Caki2 (cell line): Measurements from ENCODE around the gene PDIA4. TPM values are rescaled to one million over a fixed set of nuclear protein-coding genes. Genes with fewer than 3 reads are reported as not detected.
"Not testable (repeated sequence)": the region's sequence is repeated elsewhere in the genome, so short reads cannot be mapped to it uniquely, and the experiment has no call there.

Experiments
- DNase-seq: peaks from one replicate; pipeline ENCODE4 v3.0.0-alpha.2; 2015; ENCODE audit warnings: low read depth
- in situ Hi-C: cut with HindIII; loops from 2 replicates; pipeline ENCODE4 v1.10.0; 2016; ENCODE audit warnings: low sequenced_read_pairs, low pct_unique_long_range_greater_than_20kb, mixed read lengths
- total RNA-seq: library from RNA; depleted of rRNA; stranded (reverse); fragments of >200 nt; shearing (Covaris generic); gene quantifications from 2 replicates; pipeline ENCODE4 v1.2.3, GENCODE V29; 2014; ENCODE audit warnings: low replicate concordance; rRNA removed

PDIA4 gene, protein sequence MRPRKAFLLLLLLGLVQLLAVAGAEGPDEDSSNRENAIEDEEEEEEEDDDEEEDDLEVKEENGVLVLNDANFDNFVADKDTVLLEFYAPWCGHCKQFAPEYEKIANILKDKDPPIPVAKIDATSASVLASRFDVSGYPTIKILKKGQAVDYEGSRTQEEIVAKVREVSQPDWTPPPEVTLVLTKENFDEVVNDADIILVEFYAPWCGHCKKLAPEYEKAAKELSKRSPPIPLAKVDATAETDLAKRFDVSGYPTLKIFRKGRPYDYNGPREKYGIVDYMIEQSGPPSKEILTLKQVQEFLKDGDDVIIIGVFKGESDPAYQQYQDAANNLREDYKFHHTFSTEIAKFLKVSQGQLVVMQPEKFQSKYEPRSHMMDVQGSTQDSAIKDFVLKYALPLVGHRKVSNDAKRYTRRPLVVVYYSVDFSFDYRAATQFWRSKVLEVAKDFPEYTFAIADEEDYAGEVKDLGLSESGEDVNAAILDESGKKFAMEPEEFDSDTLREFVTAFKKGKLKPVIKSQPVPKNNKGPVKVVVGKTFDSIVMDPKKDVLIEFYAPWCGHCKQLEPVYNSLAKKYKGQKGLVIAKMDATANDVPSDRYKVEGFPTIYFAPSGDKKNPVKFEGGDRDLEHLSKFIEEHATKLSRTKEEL
- total RNA-seq = 273 and 284 TPM in 2 replicates

DNA sequence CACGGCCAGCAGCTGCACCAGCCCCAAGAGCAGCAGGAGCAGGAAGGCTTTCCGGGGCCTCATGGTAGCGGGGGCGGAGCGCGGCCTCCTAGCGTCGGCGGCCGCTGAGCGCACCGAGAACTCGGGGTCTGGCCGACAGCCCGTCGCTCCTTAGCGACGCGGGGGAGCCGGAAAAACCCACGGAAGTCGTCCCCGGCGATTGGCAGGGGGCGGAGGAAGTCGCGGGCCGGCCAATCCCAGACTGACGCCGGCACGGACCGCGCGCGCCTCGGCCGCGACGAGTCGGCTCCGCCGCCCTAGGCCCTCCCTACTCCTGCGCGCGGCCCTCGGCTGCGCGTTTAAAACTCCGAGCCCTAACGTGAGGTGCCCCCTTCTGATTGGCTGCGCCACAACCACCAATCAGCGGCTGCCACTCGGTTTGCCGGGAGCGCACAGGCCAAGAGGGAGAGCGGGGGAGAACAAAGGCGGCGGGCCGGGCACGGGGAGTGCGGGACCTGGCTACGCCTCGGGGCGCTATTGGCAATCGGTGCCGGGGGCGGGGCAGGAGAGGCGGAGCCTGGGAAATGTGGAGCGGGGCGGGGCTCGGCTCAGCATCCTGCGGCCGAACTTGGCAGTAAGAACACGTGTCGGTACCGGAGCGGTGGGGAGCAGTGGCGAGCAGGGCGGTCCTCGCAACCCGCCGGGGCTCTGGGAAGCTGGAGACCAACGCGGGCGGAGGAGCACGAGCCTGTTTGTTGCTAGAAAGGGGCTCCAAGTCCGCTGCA is at the start of gene PDIA4:
PDIA4 (minus strand) TSS at position 160 of the 764 bp plus-strand sequence; CDS start at position 63, 97 bp downstream.
- in situ Hi-C loops = no loop called here
- DNase-seq = peak; percentile 99

- DNase-seq = no peak
- in situ Hi-C loops = no loop called here
These were observed 49.3 kb upstream of the PDIA4 start for GRCh38 chr7:149077594-149077993.

- no peak for DNase-seq
- in situ Hi-C loops = no loop called here
These were observed 47.0 kb upstream of the PDIA4 start for GRCh38 chr7:149075286-149075685.

DNA sequence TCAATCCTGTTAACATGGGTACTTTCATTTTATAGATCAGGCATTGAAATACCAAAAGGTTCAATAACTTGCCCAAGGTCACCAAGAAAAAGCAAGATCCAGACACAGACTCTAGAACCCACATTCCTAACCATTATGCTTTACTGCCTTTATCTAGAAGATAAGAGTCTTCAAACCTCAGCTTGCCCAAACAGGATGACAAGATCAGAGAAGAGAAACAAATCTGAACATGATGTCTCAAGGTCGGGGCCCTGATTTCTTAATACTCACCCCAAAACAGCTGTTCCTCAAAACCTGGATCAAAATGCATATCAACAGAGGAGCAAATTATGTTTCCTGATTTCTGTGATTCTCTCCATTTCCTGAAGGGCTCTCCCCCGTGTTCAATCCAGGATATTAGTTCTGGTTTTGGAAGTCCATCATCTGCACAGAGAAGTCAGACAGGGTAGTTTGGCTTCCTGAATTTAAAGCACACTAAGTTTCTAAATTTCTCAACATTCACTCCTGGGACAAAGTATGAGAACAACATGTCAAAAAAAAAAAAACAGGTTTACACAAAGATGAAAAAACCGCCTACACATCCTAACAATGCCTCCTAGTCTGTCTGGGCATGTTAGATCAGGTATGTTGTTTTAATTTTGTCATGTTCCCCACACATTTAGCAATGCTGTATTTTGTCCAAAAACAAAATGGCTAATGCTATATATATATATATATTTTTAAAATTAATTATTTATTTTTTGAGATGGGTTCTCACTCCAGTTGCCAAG is 46.0 kb upstream of the PDIA4 start:
- no peak for DNase-seq
- in situ Hi-C loops = no loop called here

DNA sequence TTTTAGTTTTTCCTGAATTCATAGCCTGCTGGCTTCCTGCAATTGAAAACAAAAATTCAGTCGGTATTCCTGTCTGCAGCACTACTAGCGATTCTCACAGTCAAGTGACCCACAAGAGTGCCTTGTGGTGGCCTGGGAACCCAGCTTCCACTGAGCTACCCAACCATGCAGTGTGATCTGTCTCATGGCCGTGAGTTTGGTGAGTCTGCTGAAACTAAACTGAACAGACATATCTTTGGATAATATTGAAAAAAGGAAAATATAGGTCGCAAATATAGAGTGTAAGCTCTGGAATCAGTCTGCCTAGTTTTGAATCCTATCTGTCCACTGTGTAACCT is 44.1 kb upstream of the PDIA4 start:
- in situ Hi-C loops = no loop called here
- DNase-seq = no peak

- in situ Hi-C loops = no loop called here
- no peak for DNase-seq
These were observed 43.5 kb upstream of the PDIA4 start for GRCh38 chr7:149071641-149072437.

- in situ Hi-C loops = no loop called here
- no peak for DNase-seq
These were observed 42.9 kb upstream of the PDIA4 start for GRCh38 chr7:149071182-149071635.

- no peak for DNase-seq
- in situ Hi-C loops = no loop called here
These were observed 42.2 kb upstream of the PDIA4 start for GRCh38 chr7:149070372-149071125.

GRCh38 chr7:149067869-149068268 is 39.6 kb upstream of the PDIA4 start:
- in situ Hi-C loops = no loop called here
- peak; percentile 7 for DNase-seq

GRCh38 chr7:149063476-149063875 is 35.2 kb upstream of the PDIA4 start:
- DNase-seq = no peak
- in situ Hi-C loops = no loop called here

DNA sequence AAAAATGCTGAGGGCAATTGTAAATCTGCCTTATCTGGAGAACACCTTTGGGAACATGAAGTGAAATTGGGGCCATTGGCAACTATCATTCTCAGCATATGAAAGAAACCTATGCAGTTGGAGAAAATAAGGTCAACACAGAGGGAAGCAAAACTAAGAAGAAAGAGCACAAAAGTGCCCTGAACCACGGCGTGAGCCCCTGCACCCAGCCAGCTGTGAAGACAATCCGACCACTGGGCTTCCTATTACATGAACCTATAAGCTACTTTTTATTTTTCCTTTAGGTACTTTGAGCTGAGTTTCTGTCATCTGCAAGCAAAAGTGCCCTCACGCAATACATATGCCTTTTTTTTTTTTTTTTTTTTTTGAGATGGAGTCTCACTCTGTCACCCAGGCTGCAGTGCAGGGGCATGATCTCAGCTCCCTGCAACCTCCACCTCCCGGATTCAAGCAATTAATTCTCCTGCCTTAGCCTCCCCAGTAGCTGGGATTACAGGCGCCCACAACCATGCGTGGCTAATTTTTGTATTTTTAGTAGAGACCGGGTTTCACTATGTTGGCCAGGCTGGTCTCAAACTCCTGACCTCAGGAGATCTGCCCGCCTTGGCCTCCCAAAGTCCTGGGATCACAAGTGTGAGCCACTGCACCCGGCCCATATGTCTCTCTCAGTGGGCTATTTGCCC is 34.1 kb upstream of the PDIA4 start:
- in situ Hi-C loops, DNase-seq: not testable (repeated sequence)

DNA sequence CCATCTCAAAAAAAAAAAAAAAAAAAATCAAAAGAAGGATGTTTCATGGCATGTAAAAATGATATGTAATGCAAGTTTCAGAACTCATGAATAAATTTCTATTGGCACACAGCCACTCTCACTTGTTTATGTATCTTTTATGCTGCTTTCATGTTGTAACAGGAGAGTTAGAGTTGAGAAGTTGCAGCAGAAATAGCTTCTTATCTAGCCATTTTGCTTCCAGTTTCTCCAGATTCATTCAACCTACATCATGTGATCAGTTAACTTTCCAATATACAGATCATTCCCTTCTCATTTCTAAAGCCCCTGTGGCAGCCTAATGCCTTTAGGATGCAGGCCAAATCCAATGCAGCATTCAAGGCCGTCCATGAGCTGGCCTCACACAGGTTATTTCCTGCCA is 31.9 kb upstream of the PDIA4 start:
- in situ Hi-C loops = no loop called here

DNA sequence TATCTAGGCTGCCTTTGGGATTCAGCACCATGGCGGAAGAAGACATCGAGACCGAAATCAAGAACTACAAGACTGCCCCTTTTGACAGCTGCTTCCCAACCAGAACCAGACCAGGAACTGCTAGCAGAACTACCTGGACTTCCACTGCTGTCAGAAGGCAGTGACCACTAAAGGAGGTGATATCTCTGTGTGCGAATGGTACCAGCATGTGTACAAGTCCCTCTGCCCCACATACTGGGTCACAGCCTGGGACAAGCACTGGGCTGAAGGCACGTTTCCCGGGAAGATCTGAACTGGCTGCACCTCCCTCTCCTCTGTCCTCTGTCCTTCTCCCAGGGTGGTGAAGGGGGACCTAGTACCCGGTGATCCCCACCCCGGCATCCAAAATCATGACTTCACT is 25.6 kb upstream of the PDIA4 start:
- no peak for DNase-seq
- in situ Hi-C loops = no loop called here

More for the DNA sequence above, 31.9 kb upstream of the PDIA4 start:
- no peak for DNase-seq

- in situ Hi-C loops = no loop called here
These were observed 25.1 kb upstream of the PDIA4 start for GRCh38 chr7:149053384-149053783.

GRCh38 chr7:149050941-149051340 is 22.6 kb upstream of the PDIA4 start:
- no peak for DNase-seq
- in situ Hi-C loops = no loop called here

More at GRCh38 chr7:149053384-149053783, 25.1 kb upstream of the PDIA4 start:
- DNase-seq = no peak

DNA sequence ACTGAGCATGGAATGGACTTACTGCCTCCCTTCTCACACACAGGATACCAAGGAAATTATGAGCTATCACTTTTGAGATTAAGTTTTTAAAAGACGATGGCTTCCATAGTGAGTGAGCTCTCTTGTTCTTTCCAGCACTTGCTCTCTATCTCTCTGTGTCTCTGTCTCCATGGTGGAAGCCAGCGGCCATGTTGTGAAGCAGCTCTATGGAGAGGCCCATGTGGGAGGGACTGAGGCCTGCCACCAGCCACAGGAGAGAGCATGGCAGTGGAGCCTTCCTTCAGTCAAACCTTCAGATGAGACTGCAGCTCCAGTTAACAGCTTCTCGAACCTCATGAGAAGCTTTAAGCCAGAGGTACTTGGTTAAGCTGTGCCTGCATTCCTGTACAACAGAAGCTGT is 20.5 kb upstream of the PDIA4 start:
- DNase-seq = no peak
- in situ Hi-C loops = no loop called here
